GM21515 (cell line): Measurements from ENCODE around the gene CA11.
A peak's percentile ranks its signal among the peaks of the same experiment; 100 is the strongest.

Source experiments
- ATAC-seq: cut with Tn5 transposase; IDR thresholded peaks from one replicate; pipeline ENCODE4 v1.9.1; 2021; ENCODE audit not compliant: unreplicated experiment

The CA11 gene

GRCh38 chr19:48629599-48630295 lies 16.2 kb downstream of the CA11 start:
- ATAC-seq = no peak

- ATAC-seq = no peak
Measured at GRCh38 chr19:48629297-48629598, 16.7 kb downstream of the CA11 start.

GRCh38 chr19:48628486-48629296 lies 17.3 kb downstream of the CA11 start:
- no peak for ATAC-seq

GRCh38 chr19:48627865-48628314 lies 18.1 kb downstream of the CA11 start:
- no peak for ATAC-seq

GRCh38 chr19:48627201-48627864 lies 18.7 kb downstream of the CA11 start:
- no peak for ATAC-seq

- no peak for ATAC-seq
Measured at GRCh38 chr19:48625891-48626327, 20.1 kb downstream of the CA11 start.

GRCh38 chr19:48624791-48625723 lies 20.9 kb downstream of the CA11 start:
- ATAC-seq = no peak

GRCh38 chr19:48624067-48624594 lies 21.9 kb downstream of the CA11 start:
- ATAC-seq = peak; percentile 47

GRCh38 chr19:48623556-48624066 lies 22.4 kb downstream of the CA11 start:
- no peak for ATAC-seq

GRCh38 chr19:48619692-48620585 lies 26.0 kb downstream of the CA11 start:
- peak; percentile 0 for ATAC-seq

- ATAC-seq = peak; percentile 80
Measured at GRCh38 chr19:48618916-48619691, 26.9 kb downstream of the CA11 start, which contains the start of the genes RPL18 and SPHK2. Gene RPL18, minus strand, starts transcription at chr19:48619178. Its CDS starts 35 bp downstream, at chr19:48619143. Gene SPHK2, plus strand, starts transcription at chr19:48619506. Its CDS starts 1,009 bp downstream, at chr19:48620515.

GRCh38 chr19:48618278-48618915 lies 27.6 kb downstream of the CA11 start:
- peak; percentile 1 for ATAC-seq

- ATAC-seq = no peak
Measured at GRCh38 chr19:48617146-48617937, 28.6 kb downstream of the CA11 start.

GRCh38 chr19:48616491-48617056 lies 29.4 kb downstream of the CA11 start:
- ATAC-seq = no peak

GRCh38 chr19:48616041-48616436 lies 29.9 kb downstream of the CA11 start:
- no peak for ATAC-seq

GRCh38 chr19:48615231-48616040 lies 30.6 kb downstream of the CA11 start:
- ATAC-seq = no peak
